Measurements from ENCODE around the gene CCDC152. TPM values are rescaled to one million over a fixed set of nuclear protein-coding genes. Genes with fewer than 3 reads are reported as not detected.

The CCDC152 gene
- total RNA-seq, 2 donors from 2014 or later: 1.3 TPM; not detected in 1

DNA sequence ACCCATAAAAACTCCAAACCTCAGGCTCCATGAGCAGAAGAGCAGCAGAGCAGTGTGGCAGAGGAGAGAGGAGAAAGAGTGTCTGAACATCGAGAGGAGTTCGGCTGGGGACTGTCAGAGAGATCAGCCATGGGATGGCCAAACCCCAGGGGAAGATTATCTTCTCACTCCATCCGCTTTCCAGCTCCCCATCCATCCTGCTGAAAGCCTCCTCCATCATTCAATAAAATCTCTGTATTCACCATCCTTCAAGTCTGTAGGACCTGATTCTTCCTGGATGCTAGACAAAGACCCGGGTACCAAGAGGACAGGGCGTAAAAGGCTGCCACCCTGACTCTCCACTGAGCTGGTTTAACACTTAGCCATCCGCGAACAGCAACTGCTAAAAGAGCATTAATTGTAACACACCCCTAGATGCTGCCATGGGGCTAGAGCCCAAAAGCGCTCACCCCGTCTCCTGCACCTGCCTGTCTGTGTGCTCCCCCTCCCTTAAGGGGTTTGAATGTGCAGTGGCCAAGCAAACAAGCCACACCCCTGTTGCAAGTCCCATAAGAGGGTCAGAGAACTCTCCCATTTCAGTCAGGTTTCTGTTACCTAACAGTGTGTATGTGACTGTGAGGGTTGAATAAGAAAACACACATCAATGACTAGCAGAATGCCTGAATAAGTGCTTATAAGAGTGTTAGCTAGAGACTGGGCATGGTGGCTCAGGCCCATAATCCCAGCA, 69.0 kb downstream of the CCDC152 start:
- Histone ChIP-seq H3K27ac (no peak overlapping the region), H3K27me3 (no peaks in the 10 kb centered on the region), H3K9me3 (no peaks in the 10 kb centered on the region), H3K36me3 (replicated peaks in 1 of 2; ENCODE audit: insufficient read depth in 1 of 2, low read depth in 2 of 2) (no peaks in the 10 kb centered on the region), H3K4me1 (peaks cover 17% of the 10 kb centered on the region), H3K4me3 (no peak overlapping the region)
- DNase-seq (no peak), ATAC-seq (no peak)
- TF ChIP-seq, protein P1, sequence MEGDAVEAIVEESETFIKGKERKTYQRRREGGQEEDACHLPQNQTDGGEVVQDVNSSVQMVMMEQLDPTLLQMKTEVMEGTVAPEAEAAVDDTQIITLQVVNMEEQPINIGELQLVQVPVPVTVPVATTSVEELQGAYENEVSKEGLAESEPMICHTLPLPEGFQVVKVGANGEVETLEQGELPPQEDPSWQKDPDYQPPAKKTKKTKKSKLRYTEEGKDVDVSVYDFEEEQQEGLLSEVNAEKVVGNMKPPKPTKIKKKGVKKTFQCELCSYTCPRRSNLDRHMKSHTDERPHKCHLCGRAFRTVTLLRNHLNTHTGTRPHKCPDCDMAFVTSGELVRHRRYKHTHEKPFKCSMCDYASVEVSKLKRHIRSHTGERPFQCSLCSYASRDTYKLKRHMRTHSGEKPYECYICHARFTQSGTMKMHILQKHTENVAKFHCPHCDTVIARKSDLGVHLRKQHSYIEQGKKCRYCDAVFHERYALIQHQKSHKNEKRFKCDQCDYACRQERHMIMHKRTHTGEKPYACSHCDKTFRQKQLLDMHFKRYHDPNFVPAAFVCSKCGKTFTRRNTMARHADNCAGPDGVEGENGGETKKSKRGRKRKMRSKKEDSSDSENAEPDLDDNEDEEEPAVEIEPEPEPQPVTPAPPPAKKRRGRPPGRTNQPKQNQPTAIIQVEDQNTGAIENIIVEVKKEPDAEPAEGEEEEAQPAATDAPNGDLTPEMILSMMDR (IDR thresholded peaks at IDR 0.05): no peak
- TF ChIP-seq POLR2A (IDR thresholded peaks at IDR 0.05): no peak
- intact Hi-C loops (cut with DNase I): no loop called here
- WGBS, 2 donors: 80 to 85% methylated on average over 9 of the region's 9 CpGs

DNA sequence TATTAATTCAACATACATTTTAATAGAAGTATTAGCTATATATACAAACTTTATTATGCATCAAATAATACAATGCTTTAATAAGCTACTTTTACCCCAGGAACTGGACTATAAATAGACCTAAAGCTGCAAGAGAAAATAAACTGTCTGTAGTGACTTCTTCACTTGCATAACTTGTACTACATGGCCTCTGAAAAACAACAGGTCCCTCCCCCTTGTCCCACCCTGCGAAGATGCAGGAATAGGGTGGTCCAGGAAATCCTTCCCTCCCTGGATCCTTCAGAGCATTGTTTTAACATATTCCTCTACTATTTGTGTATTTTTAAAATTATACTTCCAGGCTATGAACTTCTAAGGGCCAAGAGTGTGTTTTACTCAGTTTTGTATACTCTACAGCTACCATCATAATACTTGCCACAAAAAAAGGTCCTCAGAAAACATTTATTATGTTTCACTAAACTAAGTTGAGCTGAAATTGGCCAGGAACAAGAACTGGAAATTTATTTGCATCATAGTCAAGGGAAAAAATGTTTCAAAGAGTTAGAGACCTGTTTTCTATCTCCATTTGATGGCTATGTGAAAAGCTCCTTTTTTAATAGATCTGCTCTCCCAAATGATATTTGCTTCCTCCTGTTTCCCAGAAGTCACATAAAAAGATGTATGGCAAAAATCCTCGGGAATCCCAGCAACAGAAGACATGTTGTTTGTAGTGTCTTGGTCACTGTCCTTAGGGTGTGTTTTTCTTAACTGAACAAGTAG, 70.3 kb downstream of the CCDC152 start:
- intact Hi-C loops (cut with DNase I): no loop called here
- peaks cover 17% of the 10 kb centered on the region for H3K4me1 ChIP-seq

DNA sequence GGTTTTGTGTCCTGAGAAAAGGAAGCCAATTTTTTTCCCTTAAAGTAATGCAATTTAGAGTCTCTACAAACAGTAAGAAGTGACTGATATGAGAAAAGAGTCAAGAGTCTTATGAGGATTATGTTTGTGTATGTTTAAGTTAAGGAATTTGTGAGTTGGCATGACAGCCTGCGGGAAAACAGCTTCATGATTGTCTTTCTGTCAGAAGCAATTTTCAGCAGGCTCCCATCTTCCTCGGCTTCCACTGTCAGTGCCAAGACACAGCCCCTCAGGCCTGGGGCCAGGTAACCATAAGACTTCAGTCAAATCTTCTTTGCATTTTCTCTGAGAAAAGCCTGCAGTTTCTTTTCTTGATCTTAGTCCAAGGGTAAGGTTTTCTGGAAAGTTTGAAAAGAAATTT, 72.1 kb downstream of the CCDC152 start:
- Histone ChIP-seq H3K4me3 (no peak overlapping the region), H3K36me3 (replicated peaks in 1 of 2; ENCODE audit: insufficient read depth in 1 of 2, low read depth in 2 of 2) (no peaks in the 10 kb centered on the region), H3K4me1 (peaks cover 15% of the 10 kb centered on the region), H3K9me3 (no peaks in the 10 kb centered on the region), H3K27me3 (no peaks in the 10 kb centered on the region), H3K27ac (no peak overlapping the region)
- WGBS, 2 donors: 84 to 93% methylated on average over 2 of the region's 2 CpGs
- ATAC-seq (no peak), DNase-seq (no peak)
- TF ChIP-seq, protein P1 (IDR thresholded peaks at IDR 0.05): no peak
- TF ChIP-seq POLR2A (IDR thresholded peaks at IDR 0.05): no peak
- intact Hi-C loops (cut with DNase I): no loop called here

More for the DNA sequence above, 70.3 kb downstream of the CCDC152 start:
- H3K27me3 ChIP-seq: no peaks in the 10 kb centered on the region
- no peaks in the 10 kb centered on the region for H3K36me3 ChIP-seq (replicated peaks in 1 of 2; ENCODE audit: insufficient read depth in 1 of 2, low read depth in 2 of 2)
- TF ChIP-seq POLR2A (IDR thresholded peaks at IDR 0.05): no peak
- TF ChIP-seq, protein P1 (IDR thresholded peaks at IDR 0.05): no peak
- 73 to 74% methylated on average over 2 of the region's 2 CpGs for WGBS, 2 donors
- DNase-seq: no peak
- no peak overlapping the region for H3K27ac ChIP-seq
- H3K4me3 ChIP-seq: no peak overlapping the region
- H3K9me3 ChIP-seq: no peaks in the 10 kb centered on the region
- no peak for ATAC-seq

DNA sequence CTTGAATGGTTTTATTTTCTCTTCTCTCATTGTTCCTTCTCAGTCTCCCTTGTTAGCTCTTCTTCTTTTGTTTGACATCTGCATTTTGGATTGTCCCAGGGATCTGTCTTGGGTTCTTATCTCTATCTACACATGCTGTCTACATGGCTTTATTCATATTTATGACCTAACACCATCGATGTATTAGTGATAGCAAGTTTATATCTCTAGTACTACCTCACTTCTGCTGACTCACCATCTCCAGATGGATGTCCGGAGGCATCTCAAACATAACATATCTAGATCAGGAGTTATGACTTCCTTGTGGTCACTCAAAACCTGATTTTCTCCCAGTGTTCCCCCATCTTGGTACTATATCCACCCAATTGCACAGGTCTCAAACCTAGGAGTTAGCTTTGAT, 74.3 kb downstream of the CCDC152 start:
- WGBS, 2 donors: 74 to 82% methylated on average over 2 of the region's 2 CpGs
- intact Hi-C loops (cut with DNase I): no loop called here
- no peak overlapping the region for H3K27ac ChIP-seq
- TF ChIP-seq POLR2A (IDR thresholded peaks at IDR 0.05): no peak
- TF ChIP-seq, protein P1 (IDR thresholded peaks at IDR 0.05): no peak
- ATAC-seq (no peak), DNase-seq (no peak)
- H3K27me3 ChIP-seq: no peaks in the 10 kb centered on the region
- H3K9me3 ChIP-seq: no peaks in the 10 kb centered on the region
- no peak overlapping the region for H3K4me3 ChIP-seq
- H3K4me1 ChIP-seq: no peaks in the 10 kb centered on the region
- no peaks in the 10 kb centered on the region for H3K36me3 ChIP-seq (replicated peaks in 1 of 2; ENCODE audit: insufficient read depth in 1 of 2, low read depth in 2 of 2)
